Epithelial cell of proximal tubule (primary cell): Measurements from ENCODE around the gene LIME1. TPM values are rescaled to one million over a fixed set of nuclear protein-coding genes. Genes with fewer than 3 reads are reported as not detected.
"Not testable (repeated sequence)": the region's sequence is repeated elsewhere in the genome, so short reads cannot be mapped to it uniquely, and the experiment has no call there.

Source experiments
- DNase-seq: peaks from one replicate; pipeline ENCODE4 v3.0.0-alpha.2; 2011; ENCODE audit warnings: low read depth
- H3K4me3 ChIP-seq: 2 replicates; pipeline ENCODE4 v1.5.1; 2011; ENCODE audit warnings: low read depth, mild to moderate bottlenecking, low read length
- total RNA-seq: library from RNA; depleted of rRNA; stranded (reverse); fragments of >200 nt; gene quantifications from 2 replicates; pipeline ENCODE4 v1.2.3, GENCODE V29; 2015
- TF ChIP-seq, protein P1 (sequence below): conservative IDR thresholded peaks from 2 replicates; pipeline ENCODE4 v1.5.1; 2012; ENCODE audit warnings: low read depth, mild to moderate bottlenecking, low read length

The LIME1 gene
- total RNA-seq, 1 donor from 2014 or later = 19.1 TPM

DNA sequence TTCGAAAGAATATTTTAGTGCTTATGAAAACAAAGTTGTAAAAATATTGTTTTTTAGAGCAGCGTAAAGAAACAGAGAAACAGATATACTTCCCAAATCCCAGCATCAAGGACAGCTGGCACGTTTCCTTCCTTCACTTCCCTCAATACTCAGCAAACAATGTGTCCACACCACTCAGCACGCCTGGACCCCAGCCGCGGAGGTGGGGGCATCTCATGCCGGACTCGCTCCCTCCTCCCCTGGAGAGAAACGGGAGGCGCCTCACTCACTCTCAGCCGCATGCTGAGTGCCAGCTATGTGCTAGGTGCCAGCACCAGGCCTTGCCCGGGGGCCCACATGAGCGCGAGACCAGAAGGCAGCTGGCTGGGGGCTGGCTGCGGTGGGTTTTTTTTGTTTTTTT lies 37.8 kb downstream of the LIME1 start:
- TF ChIP-seq, protein P1, sequence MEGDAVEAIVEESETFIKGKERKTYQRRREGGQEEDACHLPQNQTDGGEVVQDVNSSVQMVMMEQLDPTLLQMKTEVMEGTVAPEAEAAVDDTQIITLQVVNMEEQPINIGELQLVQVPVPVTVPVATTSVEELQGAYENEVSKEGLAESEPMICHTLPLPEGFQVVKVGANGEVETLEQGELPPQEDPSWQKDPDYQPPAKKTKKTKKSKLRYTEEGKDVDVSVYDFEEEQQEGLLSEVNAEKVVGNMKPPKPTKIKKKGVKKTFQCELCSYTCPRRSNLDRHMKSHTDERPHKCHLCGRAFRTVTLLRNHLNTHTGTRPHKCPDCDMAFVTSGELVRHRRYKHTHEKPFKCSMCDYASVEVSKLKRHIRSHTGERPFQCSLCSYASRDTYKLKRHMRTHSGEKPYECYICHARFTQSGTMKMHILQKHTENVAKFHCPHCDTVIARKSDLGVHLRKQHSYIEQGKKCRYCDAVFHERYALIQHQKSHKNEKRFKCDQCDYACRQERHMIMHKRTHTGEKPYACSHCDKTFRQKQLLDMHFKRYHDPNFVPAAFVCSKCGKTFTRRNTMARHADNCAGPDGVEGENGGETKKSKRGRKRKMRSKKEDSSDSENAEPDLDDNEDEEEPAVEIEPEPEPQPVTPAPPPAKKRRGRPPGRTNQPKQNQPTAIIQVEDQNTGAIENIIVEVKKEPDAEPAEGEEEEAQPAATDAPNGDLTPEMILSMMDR = no peak

DNA sequence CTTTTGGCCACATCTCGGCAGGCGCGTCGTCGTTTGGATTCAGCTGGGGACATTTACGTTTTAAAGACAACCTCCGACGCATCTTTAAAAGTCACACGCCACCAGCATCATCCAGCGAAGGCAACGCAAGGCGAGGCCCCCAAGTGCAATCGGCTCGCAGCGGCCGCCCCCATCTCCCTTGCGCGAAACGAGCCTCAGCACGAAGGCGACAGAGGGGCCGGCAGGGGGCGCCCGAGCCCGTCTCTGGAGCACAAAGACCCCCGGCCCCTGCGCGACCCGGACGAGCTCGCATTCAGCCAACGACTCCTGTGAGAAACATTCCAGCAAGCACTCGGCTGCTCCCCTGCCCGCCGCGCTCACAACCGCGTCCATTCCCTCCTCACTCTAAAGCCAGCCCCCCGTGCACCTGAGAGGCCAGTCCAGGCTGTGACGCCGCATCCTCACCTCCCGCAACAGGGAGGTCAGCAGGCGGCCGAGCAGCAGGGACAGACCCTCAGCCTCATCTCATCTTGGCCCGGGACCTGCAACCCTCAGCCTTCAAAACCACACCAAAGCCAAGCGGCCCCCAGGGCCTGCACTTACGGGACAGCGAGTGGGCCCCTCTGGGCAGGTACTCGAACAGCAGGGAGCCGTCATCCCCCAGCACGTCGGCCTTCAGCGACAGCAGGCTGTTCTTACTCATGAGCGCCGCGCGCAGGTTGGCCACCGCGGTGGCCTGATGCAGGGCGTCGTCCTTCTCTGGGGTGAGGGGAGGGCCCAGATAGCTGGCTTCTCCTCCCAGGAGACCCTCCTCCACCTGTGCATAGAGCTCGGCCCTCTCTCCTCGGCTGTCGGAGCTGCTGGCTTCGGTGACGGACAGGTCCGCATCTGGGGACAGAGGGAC lies 38.9 kb downstream of the LIME1 start:
- DNase-seq = no peak
- H3K4me3 ChIP-seq = no peak overlapping the region
- TF ChIP-seq, protein P1 = peak; percentile 41

More for the DNA sequence above, 37.8 kb downstream of the LIME1 start:
- H3K4me3 ChIP-seq = no peak overlapping the region
- no peak for DNase-seq

DNA sequence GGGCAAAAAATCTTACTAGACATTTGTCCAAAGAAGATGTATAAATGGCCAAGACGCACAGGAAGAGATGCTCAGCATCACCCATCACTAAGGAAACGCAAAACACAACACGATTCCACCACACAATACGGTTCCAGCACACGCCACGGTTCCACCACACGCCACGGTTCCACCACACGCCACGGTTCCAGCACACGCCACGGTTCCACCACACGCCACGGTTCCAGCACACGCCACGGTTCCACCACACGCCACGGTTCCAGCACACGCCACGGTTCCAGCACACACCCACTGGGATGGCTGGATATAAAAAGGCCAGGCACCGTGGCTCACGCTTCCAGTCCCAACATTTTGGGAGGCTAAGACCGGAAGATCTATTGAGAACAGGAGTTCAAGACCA lies 40.4 kb downstream of the LIME1 start:
- H3K4me3 ChIP-seq, DNase-seq: not testable (repeated sequence)

DNA sequence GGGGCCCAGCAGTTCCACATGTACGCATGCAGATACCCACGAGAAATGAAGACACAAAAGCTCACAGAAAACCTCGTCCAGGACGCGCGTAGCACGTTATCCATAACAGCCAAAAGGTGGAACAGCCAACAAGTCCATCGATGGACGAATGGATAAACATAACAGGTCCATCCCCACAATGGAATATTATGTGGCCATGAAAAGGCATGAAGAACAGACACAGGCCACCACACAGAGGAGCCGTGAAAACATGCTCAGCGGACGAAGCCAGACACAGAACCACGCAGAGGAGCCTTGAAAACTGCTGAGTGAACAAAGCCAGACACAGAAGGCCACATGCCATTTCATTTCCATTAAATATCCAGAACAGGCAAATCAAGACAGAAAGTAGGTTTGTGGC lies 41.1 kb downstream of the LIME1 start:
- TF ChIP-seq, protein P1 = no peak
- H3K4me3 ChIP-seq = no peak overlapping the region
- DNase-seq = no peak

DNA sequence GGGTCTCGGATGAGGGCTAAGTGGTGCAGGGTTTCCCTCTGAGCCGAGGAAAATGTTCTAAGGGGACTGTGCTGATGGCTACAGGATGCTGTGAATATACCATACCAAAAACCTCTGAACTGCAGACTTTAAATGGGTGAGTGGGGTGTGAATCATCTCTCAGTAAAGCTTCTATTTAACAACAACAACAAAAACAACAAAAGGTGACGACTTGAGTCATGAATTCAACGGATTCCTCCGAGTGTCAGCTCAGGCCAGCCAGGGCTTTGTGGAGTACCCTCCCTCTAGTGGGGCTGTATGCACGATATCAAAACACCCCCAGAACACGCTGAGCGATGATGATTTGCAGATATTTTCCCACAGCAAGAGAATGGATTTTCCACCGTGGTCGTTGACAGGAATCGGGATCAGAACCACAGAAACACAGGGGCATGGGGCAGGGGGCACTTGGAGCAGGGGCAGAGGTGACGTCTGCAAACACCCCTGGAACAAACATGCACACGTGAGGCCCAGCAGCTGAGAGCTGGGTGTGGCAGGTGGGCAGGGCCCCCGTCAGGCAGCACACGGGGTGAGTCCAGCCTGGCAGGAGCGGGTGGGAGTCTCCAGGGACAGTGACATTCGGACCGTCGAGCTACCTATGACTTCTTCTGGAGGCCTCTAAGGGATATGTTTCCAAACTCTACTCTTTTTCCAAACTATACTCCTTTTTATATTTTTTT lies 41.7 kb downstream of the LIME1 start:
- no peak overlapping the region for H3K4me3 ChIP-seq
- no peak for DNase-seq
- TF ChIP-seq, protein P1 = no peak

DNA sequence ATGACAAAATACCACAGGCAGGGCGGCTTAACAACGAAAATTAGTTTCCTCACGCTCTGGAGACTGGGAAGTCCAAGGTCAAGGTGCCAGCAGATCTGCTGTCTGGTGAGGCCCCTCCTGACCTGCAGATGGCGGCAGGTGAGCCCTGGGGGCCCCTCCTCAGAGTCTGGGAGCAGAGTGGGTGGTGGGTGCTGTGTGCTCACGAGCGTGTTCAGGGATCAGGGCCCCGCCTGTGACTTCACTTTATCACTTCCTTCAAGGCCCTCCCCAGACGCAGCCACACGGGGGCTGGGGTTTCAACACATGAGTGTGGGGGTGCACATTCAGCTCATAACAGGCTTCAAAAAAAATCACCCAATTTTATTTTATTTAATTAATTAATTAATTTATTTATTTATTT lies 42.4 kb downstream of the LIME1 start:
- H3K4me3 ChIP-seq = no peak overlapping the region
- TF ChIP-seq, protein P1 = no peak
- DNase-seq = no peak

DNA sequence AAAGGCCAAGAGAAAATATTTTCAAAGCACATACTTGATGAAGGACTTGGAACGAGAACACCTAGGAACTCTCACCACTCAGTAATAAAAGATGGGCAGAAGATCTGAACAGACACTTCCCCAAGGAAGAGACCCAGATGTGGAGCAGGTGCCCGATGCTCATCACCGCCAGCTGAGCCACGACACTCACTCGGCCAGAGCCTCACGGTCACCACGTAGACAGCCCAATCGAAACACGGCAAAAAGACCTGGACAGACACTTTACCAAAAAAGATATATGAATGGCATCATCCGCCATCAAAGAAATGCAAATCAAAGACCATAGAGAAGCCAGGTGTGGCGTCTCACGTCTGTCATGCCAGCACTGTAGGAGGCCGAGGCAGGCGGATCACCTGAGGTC lies 44.7 kb downstream of the LIME1 start:
- H3K4me3 ChIP-seq = no peak overlapping the region
- TF ChIP-seq, protein P1 = no peak
- DNase-seq = no peak
